Endodermal cell (in vitro differentiated cells): Measurements from ENCODE around the gene KLF3. TPM values are rescaled to one million over a fixed set of nuclear protein-coding genes. Genes with fewer than 3 reads are reported as not detected.

Experiments used
- DNase-seq: peaks from one replicate; pipeline ENCODE4 v3.0.0-alpha.2; 2017
- H3K27ac ChIP-seq: 2 replicates; pipeline ENCODE4 v1.5.1; 2013; ENCODE audit warnings: mild to moderate bottlenecking, low read depth, low read length, moderate library complexity
- H3K27me3 ChIP-seq: 2 replicates; pipeline ENCODE4 v1.6.1; 2013; ENCODE audit warnings: mild to moderate bottlenecking, low read length, moderate library complexity; ENCODE audit not compliant: insufficient read depth, control insufficient read depth, poor library complexity, severe bottlenecking
- H3K36me3 ChIP-seq: 2 replicates; pipeline ENCODE4 v1.7.0; 2013; ENCODE audit warnings: mild to moderate bottlenecking, low read length, moderate library complexity; ENCODE audit not compliant: control insufficient read depth, insufficient read depth
- H3K4me1 ChIP-seq: one replicate; pipeline ENCODE4 v1.7.0; 2013; ENCODE audit warnings: low read length; ENCODE audit not compliant: control insufficient read depth, insufficient read depth
- H3K4me3 ChIP-seq: 2 replicates; pipeline ENCODE4 v1.5.1; 2013; ENCODE audit warnings: mild to moderate bottlenecking, low read length, moderate library complexity
- H3K9ac ChIP-seq: 2 replicates; pipeline ENCODE4 v1.6.1; 2013; ENCODE audit warnings: mild to moderate bottlenecking, low read length, moderate library complexity; ENCODE audit not compliant: poor library complexity, severe bottlenecking; ENCODE audit errors: extremely low read depth
- H3K9me3 ChIP-seq: 2 replicates; pipeline ENCODE4 v1.6.1; 2013; ENCODE audit warnings: mild to moderate bottlenecking, low read length, moderate library complexity; ENCODE audit not compliant: control insufficient read depth
- H3K27ac Mint-ChIP-seq: 2 replicates; pipeline ENCODE4 v1.8.0; 2020; ENCODE audit warnings: mixed read lengths
- H3K27me3 Mint-ChIP-seq: 2 replicates; pipeline ENCODE4 v1.8.0; 2021; ENCODE audit warnings: mild to moderate bottlenecking, mixed read lengths; ENCODE audit not compliant: insufficient read depth
- H3K36me3 Mint-ChIP-seq: 2 replicates; pipeline ENCODE4 v1.8.0; 2020; ENCODE audit warnings: low read depth, mixed read lengths
- H3K4me1 Mint-ChIP-seq: 2 replicates; pipeline ENCODE4 v1.8.0; 2020; ENCODE audit warnings: mixed read lengths
- H3K4me3 Mint-ChIP-seq: 2 replicates; pipeline ENCODE4 v1.8.0; 2020; ENCODE audit warnings: mild to moderate bottlenecking, moderate library complexity, mixed read lengths
- H3K9me3 Mint-ChIP-seq: 2 replicates; pipeline ENCODE4 v1.8.0; 2020; ENCODE audit warnings: mild to moderate bottlenecking, mixed read lengths
- WGBS, 2 experiments: methylation state at CpG; one replicate each; pipeline versions ENCODE4 v1.1.5 to v1.1.7; 2013; ENCODE audit warnings: missing lambda C conversion rate in 2 of 2, mixed read lengths in 1 of 2; ENCODE audit not compliant: insufficient coverage in 1 of 2, insufficient read length in 1 of 2; 5-methylcytosine and 5-hydroxymethylcytosine counted together
- total RNA-seq, 2 donors: library from RNA; stranded (reverse); fragmentation: NEBNext Ultra II Directional in 1 of 2; extraction: Animal tissue kit (Norgen Biotek cat#: 25700) in 1 of 2; gene quantifications; 2 replicates in 1 of 2; 3 replicates in 1 of 2; pipeline ENCODE4 v1.2.1, GENCODE V29; 2021
- TF ChIP-seq, protein P1 (sequence below): fragments of 200-600 bp; sonication (generic); conservative IDR thresholded peaks from 2 replicates; pipeline ENCODE4 v1.5.0; 2021; ENCODE audit warnings: antibody characterized with exemption, mild to moderate bottlenecking

The KLF3 gene
- total RNA-seq, 2 donors from 2014 or later, result 20.7 to 28.2 TPM

DNA sequence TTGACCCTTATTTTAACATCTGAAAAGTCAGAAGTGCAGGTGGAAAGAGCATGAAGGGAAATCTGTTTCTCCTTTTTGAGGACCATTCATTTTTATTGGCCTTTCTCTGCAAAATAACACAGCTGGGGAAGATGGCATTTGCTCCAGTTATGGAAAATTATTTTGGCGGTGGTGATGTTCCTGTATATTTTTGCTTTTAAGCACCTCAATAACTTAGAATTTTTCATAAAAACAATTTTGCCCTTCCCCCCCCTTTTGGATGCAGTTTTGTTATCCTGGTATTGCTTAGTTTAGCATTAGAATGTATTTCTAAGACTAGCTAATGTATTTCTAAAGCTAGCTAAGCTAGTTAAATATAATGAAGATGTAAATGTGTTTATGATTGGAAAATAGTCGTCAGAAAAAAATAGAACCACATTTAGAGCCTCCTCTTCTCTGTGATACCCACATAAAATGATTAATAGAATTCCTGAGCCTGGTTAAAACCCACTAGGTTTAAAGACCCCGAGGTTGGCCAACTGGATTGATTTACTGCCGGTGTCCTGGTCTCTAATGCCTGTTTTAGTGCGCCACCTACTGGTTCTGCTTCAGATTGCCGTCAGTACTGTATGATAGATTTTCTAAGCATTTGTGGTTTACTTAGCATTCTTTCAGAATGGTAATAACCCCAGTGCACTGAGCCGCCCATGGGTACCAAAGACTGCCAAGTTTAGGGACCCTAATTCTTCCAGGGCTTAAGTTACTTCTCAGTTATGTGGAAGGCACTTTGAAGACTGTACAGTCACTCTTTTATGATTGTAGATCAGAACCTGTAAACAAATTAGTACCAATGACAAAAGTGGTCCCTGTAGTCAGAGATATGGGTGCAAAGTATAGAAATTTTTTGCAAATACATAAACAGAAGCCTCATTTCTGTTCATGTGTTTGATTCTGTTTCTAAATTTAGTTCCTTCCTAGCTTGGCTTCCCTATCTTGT, 11.4 kb downstream of the KLF3 start:
- Mint-ChIP-seq H3K4me3 (no peak overlapping the region), H3K9me3 (no peaks in the 10 kb centered on the region), H3K27ac (peak overlapping the region; percentile 82), H3K27me3 (no peaks in the 10 kb centered on the region), H3K4me1 (peaks cover 59% of the 10 kb centered on the region), H3K36me3 (peaks cover 25% of the 10 kb centered on the region)
- no peak overlapping the region for H3K4me3 ChIP-seq
- peaks cover 17% of the 10 kb centered on the region for H3K36me3 ChIP-seq
- H3K4me1 ChIP-seq, result peaks cover 18% of the 10 kb centered on the region
- peak overlapping the region; percentile 26 for H3K27ac ChIP-seq
- TF ChIP-seq, protein P1, sequence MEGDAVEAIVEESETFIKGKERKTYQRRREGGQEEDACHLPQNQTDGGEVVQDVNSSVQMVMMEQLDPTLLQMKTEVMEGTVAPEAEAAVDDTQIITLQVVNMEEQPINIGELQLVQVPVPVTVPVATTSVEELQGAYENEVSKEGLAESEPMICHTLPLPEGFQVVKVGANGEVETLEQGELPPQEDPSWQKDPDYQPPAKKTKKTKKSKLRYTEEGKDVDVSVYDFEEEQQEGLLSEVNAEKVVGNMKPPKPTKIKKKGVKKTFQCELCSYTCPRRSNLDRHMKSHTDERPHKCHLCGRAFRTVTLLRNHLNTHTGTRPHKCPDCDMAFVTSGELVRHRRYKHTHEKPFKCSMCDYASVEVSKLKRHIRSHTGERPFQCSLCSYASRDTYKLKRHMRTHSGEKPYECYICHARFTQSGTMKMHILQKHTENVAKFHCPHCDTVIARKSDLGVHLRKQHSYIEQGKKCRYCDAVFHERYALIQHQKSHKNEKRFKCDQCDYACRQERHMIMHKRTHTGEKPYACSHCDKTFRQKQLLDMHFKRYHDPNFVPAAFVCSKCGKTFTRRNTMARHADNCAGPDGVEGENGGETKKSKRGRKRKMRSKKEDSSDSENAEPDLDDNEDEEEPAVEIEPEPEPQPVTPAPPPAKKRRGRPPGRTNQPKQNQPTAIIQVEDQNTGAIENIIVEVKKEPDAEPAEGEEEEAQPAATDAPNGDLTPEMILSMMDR, result peak; percentile 94
- H3K9ac ChIP-seq, result no peak overlapping the region
- WGBS, 2 experiments, result 2 to 11% methylated on average over 5 to 6 of the region's 7 CpGs
- no peaks in the 10 kb centered on the region for H3K27me3 ChIP-seq
- DNase-seq, result peak; percentile 93
- peaks cover 6% of the 10 kb centered on the region for H3K9me3 ChIP-seq

DNA sequence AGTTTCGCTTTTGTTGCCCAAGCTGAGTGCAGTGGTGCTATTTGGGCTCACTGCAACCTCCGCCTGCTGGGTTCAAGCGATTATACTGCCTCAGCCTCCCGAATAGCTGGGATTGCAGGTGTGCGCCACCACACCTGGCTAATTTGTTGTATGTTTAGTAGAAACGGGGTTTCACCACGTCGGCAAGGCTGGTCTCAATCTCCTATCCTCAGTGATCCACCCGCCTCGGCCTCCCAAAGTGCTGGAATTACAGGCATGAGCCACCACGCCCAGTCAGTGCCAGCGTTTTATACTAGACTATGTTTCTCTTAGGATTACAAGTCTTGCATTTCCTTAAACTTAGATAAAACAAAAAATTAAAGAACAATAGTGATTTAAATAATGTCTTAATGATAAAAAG, 13.0 kb downstream of the KLF3 start:
- H3K4me3 ChIP-seq, result no peak overlapping the region
- TF ChIP-seq, protein P1, result no peak
- no peak overlapping the region for H3K9ac ChIP-seq
- H3K27me3 Mint-ChIP-seq, result no peaks in the 10 kb centered on the region
- H3K4me1 Mint-ChIP-seq, result peaks cover 43% of the 10 kb centered on the region
- H3K27me3 ChIP-seq, result no peaks in the 10 kb centered on the region
- DNase-seq, result peak; percentile 28
- no peak overlapping the region for H3K27ac ChIP-seq
- no peaks in the 10 kb centered on the region for H3K9me3 Mint-ChIP-seq
- peaks cover 6% of the 10 kb centered on the region for H3K9me3 ChIP-seq
- H3K36me3 ChIP-seq, result peaks cover 32% of the 10 kb centered on the region
- WGBS, 2 experiments, result 83 to 96% methylated on average over 6 to 12 of the region's 12 CpGs
- peaks cover 39% of the 10 kb centered on the region for H3K36me3 Mint-ChIP-seq
- no peak overlapping the region for H3K27ac Mint-ChIP-seq
- H3K4me1 ChIP-seq, result peaks cover 7% of the 10 kb centered on the region
- H3K4me3 Mint-ChIP-seq, result no peak overlapping the region

DNA sequence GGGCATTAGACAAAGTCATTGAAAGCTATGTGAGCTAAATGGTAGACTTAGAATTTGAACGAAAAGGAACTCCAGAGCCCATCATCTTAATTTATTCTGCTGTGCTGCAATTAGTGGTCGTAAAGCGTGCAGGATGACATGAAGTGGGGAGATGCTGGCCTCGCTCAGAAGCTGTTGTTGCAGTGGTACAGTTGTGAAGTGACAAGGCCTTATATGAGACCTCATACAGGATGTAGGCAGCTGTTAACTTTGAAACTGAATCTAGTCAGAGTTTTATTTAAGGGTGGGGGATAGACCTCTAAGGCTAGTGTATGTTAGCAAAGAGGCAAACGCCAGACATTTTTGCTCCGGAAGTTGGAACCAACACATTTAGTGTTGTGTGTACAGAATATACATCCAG, 13.4 kb downstream of the KLF3 start:
- Histone ChIP-seq H3K27ac (no peak overlapping the region), H3K9ac (no peak overlapping the region), H3K9me3 (peaks cover 6% of the 10 kb centered on the region), H3K36me3 (peaks cover 34% of the 10 kb centered on the region), H3K4me1 (peaks cover 4% of the 10 kb centered on the region), H3K4me3 (no peak overlapping the region), H3K27me3 (no peaks in the 10 kb centered on the region)
- Mint-ChIP-seq H3K27ac (peak overlapping the region; percentile 17), H3K9me3 (no peaks in the 10 kb centered on the region), H3K4me3 (no peak overlapping the region), H3K27me3 (no peaks in the 10 kb centered on the region), H3K4me1 (peaks cover 39% of the 10 kb centered on the region), H3K36me3 (peaks cover 42% of the 10 kb centered on the region)
- WGBS, 2 experiments, result 93 to 94% methylated on average over 6 of the region's 6 CpGs
- DNase-seq, result peak; percentile 10
- TF ChIP-seq, protein P1, result no peak
